PFSK-1 (cell line): ENCODE measurements around the gene FOXP4.

ENCODE experiments used
- POLR2AphosphoS5 ChIP-seq: IDR thresholded peaks from 2 replicates; pipeline ENCODE4 v1.6.1; 2012; ENCODE audit warnings: low read depth, mild to moderate bottlenecking, control low read depth, low read length, moderate library complexity
- REST ChIP-seq, 2 experiments: IDR thresholded peaks; 2 replicates each; pipeline versions ENCODE4 v1.6.1 to v1.8.0; 2011 to 2012; ENCODE audit warnings: low read depth in 2 of 2, low read length in 2 of 2, control low read depth in 1 of 2, inconsistent platforms in 1 of 2, mild to moderate bottlenecking in 1 of 2, moderate library complexity in 1 of 2; ENCODE audit not compliant: insufficient read depth in 1 of 2
- SIN3A ChIP-seq: IDR thresholded peaks from 2 replicates; pipeline ENCODE4 v1.6.1; 2012; ENCODE audit warnings: mild to moderate bottlenecking, low read length, moderate library complexity, borderline replicate concordance; ENCODE audit not compliant: insufficient read depth
- TAF1 ChIP-seq: IDR thresholded peaks from 2 replicates; pipeline ENCODE4 v1.6.1; 2012; ENCODE audit warnings: low read length, control low read depth, borderline replicate concordance; ENCODE audit not compliant: insufficient read depth

GRCh38 chr6:41551086-41551700 is 5.0 kb downstream of the FOXP4 start:
- TF ChIP-seq POLR2AphosphoS5 (no peak), SIN3A (no peak), REST (IDR thresholded peaks at IDR 0.05; ENCODE audit: insufficient read depth in 1 of 2, low read depth in 2 of 2, low read length in 2 of 2) (no peak), TAF1 (no peak)
